ENCODE results near the gene SUSD1.
"Not testable (repeated sequence)": the region's sequence is repeated elsewhere in the genome, so short reads cannot be mapped to it uniquely, and the experiment has no call there.

The SUSD1 gene

DNA sequence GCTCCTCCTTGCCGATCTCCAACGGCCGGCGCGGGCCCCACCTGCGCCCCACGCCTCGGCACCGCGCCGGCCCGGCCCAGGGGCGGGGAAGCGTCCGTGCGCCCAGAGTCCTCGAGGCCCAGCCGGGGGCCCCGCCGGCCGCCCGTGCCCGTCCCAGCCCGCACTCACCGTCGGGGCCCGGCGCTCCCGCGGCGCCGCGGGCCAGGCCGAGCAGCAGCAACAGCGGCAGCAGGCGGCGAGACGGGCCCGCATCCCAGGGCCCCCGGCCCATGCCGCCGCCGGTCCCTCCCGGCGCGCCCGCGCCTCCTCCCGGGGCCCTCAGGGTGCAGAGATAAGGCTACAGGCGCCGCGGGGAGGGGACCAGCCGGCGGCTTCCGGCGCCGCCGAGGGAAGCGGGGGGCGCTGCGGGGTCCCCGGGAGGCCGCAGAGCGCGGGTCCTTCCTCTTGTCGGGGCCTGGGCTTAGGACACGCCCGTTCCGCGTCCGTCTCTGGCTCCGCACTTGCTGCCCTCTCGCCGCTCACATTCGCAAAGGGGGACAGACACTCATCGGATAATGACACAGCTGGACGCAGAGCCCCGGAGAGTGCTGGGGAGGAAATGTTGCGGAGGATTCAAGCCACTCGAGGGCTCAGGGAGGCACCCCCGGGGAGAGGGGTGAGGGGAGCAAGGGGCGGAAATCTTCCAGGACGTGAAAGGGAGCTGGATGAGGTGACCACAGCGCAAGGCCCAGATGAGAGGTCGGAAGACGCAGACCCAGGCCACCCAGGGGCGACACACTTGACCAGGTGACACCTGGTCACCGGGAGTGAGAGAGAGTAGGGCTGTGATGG is at the start of gene SUSD1:
SUSD1 (minus strand) TSS at position 333 of the 831 bp plus-strand sequence; CDS start at position 271, 62 bp downstream.
- DNase-seq (ENCODE audit: low read depth in 2 of 2): peak in 1 of 2 donors; percentile 7

DNA sequence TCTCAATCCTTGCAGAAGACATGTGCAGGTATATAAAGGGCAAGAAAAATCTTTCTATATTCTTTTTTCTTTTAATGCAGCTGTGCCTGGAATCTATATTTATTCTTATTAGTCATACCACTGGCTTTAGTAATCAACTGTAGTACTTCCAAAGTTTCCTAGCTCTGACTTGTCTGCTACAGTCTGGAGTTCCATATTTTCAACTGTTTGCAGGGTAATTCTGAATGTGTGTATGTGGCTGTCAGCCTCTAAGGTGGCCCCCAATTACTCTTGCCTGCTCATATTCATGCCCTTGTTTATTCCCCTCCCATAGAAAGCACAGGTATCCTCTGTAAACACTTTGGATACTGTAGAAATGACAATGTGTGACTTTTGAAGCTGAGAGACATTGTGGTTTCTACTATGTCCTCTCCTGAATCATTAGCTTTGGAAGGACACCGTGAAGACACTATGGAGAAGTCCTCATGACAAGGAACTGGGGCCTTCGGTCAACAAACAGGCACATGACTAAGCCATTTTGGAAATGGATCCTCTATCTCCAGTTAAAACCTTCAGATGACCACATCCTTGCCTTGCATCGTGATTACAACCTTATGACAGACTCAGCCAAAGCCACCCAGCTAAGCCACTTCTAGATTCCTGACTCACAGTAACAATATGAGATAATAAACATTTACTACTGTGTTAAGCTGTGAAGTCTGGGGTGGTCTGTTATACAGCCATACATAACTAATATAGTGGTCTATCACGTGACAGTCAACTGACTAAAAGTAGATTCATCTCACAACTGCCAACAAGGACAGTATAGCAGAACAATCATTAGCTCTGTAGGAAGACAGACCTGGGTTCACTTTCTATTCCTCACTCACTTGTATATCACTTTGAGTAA is 49.5 kb upstream of the SUSD1 start:
- no peak for DNase-seq (ENCODE audit: low read depth in 2 of 2)

DNA sequence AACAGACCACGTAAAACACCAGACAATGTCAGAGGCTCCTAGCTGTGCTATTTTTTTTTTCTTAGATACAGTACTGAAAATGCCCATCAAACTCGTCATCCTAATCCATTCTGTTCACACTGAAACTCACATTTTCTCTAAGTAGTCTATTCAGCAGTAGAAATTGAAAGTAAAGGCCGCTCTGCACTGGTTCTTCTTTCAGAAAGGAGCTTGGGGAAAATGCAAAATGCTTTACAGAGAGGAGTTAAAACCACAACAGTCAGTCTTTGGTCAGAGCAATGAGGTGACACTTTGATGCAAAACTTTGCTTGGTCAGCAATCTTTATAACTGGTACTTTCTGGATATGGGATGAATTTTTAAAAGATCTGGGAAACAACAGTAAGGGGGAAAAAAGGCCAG is 43.8 kb upstream of the SUSD1 start:
- DNase-seq (ENCODE audit: low read depth in 2 of 2): no peak

DNA sequence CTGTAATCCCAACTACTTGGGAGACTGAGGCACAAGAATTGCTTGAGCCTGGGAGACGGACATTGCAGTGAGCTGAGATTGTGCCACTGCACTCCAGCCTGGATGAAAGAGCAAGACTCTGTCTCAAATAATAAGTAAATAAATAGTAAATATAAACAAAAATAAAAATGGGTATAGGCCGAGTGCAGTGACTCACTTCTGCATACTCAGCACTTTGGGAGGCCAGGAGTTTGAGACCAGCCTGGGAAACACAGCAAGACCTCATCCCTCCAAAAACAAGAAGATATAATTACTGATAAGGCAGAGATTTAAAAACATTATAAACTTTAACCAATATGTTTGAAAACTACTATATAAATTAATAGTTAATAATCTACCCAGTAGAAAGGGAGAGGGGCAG is 37.8 kb upstream of the SUSD1 start:
- DNase-seq (ENCODE audit: low read depth in 2 of 2): no peak

DNA sequence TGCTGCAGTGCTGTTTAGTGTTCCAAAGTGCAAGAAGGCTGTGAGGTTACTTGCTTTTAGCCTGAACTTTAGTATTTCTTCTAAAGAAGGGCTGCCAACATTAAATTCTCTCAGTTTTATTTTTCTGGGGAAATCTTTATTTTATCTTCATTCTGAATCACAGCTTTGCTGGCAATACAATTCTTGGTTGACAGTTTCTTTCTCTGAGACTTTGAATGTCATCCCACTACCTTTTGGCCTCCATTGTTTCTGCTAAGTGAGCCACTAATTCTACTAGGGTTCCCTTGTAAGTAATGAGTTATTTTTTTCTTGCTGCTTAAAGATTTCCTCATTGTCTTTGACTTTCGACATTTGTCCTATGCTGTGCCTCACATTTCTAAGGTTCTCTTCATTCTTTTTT is 32.4 kb upstream of the SUSD1 start:
- no peak for DNase-seq (ENCODE audit: low read depth in 2 of 2)

DNA sequence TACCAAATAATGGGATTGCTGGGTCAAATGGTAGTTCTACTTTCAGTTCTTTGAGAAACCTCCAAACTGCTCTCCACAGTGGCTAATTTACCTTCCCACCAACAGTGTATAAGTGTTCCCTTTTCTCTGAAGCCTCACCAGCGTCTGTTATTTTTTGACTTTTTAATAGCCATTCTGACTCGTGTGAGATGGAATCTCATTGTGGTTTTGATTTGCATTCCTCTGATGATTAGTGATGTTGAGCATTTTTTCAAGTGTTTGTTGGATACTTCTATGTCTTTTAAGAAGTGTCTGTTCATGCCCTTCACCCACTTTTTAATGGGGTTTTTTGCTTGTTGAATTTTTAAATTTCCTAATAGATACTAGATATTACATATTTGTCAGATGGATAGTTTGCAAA is 28.4 kb upstream of the SUSD1 start:
- DNase-seq (ENCODE audit: low read depth in 2 of 2): no peak

DNA sequence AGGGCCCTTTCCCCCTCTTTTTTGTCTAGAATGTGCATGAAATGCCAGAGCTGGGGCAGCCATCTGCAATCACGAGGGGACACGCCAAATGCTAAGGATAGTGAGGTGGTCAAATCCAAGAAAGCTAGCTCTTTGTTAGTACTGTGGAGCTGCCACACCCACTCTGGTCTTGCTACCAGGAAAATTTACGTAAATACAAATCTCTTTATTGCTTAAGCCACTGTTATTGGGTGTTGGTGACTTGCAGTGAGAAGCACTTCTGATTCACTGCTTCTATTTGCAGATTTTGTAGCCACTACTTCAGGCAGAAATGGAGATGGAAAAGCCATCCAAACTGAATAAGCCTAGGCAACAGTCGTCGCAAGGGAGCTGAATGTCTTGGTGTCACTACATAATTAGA is 25.6 kb upstream of the SUSD1 start:
- DNase-seq (ENCODE audit: low read depth in 2 of 2): no peak

DNA sequence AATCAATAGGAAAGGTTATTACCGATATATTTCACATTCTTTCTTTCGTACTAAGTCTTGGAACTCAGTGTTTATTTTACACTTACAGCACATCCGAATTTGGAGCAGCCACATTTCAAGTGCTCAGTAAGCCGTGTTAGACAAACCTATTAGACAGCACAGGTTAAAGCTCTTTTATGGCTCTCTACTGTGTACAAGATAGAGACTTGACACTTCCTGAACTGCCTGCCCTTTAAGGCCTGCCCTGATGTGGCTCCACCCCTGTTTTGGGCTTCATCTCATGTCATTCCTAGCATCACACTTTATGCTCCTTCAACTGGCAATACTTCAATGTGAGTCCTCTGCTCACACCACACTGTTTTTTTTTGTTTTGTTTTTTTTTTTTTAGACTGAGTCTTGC is 23.5 kb upstream of the SUSD1 start:
- DNase-seq (ENCODE audit: low read depth in 2 of 2): no peak

DNA sequence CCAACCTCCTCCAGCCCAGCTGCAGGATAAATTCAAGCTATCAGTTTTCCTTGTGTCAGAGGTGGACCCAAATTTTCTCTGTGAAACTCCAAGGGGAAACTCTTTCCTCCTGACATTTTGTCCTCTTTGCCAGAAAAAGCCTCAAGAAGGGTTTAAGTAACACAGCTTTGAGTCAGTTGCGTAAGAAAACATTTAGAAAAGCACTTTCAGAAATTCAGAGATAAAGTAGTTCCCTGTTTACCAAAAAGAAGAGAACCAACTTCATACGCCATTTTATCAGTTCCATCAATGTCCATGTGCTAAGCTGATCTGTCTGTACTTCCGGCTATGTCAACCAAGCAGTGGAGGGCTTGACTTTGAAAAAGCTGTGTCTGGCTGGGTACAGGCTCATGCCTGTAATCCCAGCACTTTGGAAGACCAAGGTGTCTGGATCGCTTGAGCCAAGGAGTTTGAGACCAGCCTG is 19.9 kb upstream of the SUSD1 start:
- no peak for DNase-seq (ENCODE audit: low read depth in 2 of 2)

DNA sequence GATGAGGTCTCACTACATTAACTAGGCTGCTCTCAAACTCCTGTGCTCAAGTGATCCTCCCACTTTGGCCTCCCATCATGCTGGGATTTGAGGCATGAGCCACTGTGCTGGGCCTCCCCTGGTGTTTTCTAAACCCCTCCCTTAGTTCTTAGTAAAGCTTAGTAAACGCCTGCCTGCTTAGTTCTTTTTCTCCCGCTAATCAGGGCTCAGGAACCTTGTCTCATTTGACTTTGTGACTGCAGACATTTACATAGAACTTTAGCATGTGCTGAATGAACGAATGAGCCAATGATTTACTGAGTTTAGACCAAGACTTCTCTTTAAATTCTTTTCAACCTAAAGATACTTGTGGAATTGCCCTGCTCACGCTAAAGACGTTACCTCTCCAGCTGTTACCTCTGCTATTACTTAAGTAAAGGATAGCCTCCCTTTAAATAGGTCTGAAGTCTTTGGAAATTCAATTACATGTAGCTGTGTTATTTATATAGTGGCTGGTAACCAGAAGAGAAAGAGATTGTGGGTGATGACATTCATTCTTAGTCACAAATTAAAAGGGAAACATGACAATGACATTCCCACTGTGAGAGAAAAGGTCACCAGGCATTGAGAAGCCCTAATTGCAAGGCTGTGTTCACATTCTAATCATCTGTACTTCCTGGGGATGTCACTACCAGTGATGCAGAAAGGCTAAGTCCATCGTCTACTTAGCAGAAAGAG is 18.6 kb upstream of the SUSD1 start:
- DNase-seq (ENCODE audit: low read depth in 2 of 2): no peak

DNA sequence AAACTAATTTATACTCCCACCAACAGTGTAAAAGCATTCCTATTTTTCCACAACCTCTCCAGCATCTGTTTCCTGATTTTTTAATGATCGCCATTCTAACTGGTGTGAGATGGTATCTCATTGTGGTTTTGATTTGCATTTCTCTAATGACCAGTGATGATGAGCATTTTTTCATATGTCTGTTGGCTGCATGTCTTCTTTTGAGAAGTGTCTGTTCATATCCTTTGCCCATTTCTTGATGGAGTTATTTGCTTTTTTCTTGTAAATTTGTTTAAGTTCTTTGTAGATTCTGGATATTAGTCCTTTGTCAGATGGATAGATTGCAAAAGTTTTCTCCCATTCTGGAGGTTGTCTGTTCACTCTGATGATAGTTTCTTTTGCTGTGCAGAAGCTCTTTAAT is 15.2 kb upstream of the SUSD1 start:
- not testable (repeated sequence) for DNase-seq (ENCODE audit: low read depth in 2 of 2)

DNA sequence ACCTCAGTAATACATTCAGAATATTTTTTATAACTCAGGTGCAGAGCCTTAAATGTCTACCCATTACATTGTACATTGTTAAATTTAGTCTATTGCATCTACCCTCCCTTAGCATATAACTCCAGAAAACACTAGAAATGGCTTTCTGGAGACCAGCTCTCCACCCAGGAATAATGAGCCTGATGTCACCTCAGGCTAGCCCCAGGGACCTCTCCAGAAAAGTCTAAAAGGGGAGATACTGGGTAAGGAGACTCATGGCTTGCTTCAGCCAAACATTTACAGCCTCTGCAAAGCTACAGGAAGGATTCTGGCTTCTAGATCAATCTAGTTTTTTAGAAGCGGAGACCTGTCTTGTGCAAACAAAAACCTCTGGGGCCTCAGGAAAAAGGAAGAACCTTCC is 13.8 kb upstream of the SUSD1 start:
- DNase-seq (ENCODE audit: low read depth in 2 of 2): no peak

DNA sequence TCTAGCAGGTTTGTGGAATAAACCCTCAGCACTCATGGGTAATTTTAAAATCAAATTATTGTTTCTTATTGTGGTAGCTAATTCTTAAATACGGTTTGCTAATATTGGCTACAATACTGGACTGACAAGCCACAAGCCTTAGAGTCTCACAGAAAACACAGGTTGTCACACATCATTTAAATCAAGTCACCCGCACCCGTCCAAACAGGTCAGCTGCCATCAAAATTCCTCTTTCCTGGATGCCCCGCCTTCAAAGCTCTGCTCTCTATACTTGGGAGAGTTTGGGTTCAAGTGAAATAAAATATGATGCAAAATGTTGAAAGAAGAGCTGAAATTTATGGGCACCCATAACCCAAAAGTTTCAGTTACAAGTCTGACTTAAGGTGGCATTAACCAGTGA is 12.3 kb upstream of the SUSD1 start:
- no peak for DNase-seq (ENCODE audit: low read depth in 2 of 2)

DNA sequence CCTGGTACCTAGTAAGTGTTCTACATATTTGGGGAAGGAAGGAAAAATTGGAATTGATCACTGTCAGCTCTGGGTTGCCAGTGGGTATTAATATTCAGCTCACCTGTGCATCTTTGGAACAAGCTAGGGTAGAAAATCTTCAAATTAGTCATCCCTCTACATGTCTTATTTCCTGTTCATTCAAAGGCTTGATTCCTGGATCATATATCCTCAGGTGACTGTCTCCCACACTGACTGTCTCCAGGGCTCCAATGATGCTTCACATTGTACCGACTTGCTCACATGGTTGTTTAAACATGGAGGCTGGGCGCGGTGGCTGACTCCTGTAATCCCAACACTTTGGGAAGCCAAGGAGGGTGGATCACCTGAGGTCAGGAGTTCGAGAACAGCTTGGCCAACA is 11.6 kb upstream of the SUSD1 start:
- no peak for DNase-seq (ENCODE audit: low read depth in 2 of 2)

DNA sequence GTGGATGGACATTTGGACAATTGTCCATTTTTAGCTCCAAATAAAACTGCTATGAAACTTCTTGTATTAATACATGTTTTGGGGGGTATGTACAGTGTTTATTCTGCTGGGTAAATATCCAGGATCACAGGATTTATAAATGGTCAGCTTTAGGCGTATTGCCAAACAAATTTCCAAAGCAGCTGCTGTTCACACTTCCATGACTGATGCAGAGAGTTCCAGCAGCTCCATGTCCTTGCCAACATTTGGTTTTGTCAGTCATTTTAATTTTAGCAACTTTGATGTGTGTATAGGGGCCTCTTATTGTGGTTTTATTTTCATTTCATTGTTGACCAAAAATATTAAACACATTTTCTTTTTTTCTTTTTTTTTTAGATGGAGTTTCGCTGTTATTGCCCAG is 9.8 kb upstream of the SUSD1 start:
- DNase-seq (ENCODE audit: low read depth in 2 of 2): no peak

DNA sequence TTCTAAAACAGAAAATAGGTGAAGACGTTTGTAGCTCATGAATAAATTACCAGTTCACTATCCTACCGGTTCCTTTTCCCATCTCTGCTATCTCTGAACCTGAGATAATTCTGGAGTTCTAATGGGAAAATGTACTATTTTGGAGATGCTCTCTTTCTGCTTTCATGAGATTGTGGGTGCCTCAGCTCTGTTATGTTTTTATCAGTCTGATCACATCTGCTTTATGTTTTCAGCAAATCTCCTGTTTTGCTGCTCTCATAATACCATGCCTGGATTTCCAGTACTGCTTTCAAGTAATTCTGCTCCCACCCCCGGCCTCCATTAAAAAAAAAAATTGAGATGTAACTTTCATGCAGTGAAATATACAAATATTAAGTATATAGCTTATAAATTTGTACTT is 9.1 kb upstream of the SUSD1 start:
- DNase-seq (ENCODE audit: low read depth in 2 of 2): no peak

DNA sequence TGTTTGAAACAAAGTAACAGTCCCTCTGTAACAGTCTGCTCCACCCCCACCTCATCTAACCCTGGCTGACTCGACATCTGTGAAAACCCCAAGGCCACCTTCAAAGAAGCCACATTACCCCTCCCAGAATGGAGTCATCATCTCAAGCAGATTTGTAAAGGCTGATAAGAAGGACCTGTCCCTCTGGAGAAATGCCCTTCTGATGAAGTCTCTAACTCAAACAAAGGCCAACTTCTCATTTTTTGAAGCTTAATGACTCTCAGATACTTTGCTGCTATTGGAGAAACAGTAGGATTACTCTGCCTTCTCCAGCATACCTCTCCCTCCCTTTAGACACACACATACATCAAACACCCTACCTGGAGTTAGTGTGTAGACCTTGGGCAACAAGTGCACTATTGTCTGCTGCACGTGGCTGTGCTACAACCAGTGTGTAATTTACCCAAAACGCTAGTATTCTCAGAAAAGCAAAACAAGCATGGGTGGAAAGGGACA is 5.3 kb upstream of the SUSD1 start:
- DNase-seq (ENCODE audit: low read depth in 2 of 2): peak in 1 of 2 donors; percentile 15

DNA sequence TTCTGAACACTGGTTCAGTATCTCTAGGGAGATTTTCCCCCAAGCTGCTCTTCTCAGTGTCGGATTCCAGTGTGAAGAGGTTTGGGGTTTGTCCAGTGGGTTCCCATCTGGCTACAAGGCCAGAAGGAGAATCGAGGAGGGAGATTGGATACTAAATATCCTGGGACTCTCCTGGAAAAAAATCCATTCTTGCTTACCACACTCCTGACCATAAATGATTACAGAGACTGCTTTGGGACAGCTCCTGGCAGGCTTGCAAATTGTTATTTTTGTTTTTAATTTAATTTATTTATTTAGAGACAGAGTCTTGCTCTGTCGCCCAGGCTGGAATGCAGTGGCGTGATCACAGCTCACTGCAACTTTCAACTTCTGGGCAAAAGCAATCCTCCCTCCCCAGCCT is 4.7 kb upstream of the SUSD1 start:
- DNase-seq (ENCODE audit: low read depth in 2 of 2): no peak

DNA sequence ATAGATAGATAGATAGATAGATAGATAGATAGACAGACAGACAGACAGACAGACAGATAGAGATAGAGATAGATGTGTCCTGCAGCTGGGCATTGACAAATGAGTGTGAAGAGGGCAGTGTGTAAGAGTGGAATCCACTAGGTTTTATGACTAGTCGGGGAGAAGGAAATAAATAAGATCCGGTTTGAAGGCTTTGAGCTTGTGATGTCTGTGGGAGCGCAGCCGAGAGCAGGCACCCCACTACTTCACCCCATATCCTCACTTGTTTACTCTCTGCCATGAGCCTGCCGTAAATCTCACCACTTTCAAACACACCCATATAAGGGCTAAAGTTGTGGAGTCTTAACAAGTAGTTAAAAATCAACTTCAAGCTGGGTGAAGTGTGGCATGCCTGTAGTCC is 1.4 kb upstream of the SUSD1 start:
- DNase-seq (ENCODE audit: low read depth in 2 of 2): no peak

DNA sequence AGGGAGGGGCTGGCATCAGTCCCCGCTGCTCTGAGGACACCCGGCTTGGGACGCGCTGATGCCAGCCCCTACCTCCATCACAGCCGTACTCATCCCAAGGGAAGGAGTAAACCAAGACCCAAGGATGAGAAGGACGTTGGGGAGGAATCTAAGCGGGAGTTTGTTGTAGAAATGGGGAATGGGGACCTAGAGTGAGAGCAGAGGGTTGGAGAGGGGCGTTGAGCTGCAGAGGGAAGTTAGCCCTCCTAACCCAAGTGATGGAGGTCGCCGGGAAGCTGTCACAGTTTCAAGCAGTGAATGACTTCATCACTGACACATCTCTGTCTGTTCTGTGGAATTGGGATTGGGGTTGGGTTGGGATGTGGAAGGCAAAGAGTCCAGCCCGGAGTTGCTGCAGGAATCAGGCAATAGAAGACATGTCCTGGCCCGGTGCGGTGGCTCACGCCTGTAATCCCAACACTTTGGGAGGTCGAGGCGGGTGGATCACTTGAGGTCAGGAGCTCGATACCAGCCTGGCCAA is 759 bp upstream of the SUSD1 start:
- no peak for DNase-seq (ENCODE audit: low read depth in 2 of 2)

DNA sequence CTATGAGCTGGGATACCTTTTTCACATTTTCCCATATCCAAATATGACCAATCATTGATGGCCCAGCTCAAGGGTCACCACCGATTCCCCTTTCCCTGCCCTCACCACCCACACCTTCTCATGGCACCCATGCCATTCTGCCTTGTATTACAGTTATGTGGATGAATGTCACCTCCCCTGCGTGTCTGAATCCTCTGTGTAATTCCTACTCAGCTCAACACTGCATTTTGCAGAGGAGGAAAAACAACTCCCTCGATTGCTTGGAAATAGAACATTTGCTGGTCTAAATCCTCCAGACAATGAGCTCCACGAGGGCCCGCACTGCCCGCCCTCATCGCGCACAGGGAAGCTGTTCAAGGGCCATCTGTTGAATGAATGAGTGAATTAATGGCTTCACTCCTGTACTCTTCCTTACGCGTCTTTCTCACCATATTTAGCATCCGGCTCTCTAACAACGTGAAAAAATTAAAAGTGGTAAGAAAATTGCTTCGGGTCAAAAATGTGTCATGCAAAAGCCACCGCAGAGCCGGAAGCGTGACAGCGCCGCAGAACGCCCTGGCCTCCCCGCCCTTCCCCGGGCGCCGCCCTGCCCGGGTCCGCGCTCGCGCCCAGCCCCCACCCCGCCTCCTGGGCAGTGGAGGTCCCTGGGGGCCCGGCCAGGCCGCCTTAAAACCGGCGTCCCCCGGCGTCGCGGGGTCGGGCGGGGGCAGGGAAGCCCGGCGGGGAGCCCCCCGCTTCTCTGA is 704 bp downstream of the SUSD1 start:
- DNase-seq (ENCODE audit: low read depth in 2 of 2): peak; percentile 51 to 58

Data from stimulated activated CD8-positive, alpha-beta memory T cell treated with anti-CD3 and anti-CD28 coated beads, Interleukin-2, amount 100 ng/mL, for 1 hour (primary cell).